T-helper 1 cell treated with Interleukin-12 subunit alpha and Interleukin-12 subunit beta and Interleukin-4 antibody, amounts not matched to agents 30 ng/mL and 1 ng/mL, for 36 hours (primary cell): ENCODE measurements around the gene STAC3. TPM values are rescaled to one million over a fixed set of nuclear protein-coding genes. Genes with fewer than 3 reads are reported as not detected.

Experiments used
- intact Hi-C: fragments of 100-400 bp; cut with micrococcal nuclease; formaldehyde crosslinking; loops from one replicate; pipeline ENCODE4 v1.15.1; 2024
- total RNA-seq: library from RNA; stranded (reverse); gene quantifications from 2 replicates; pipeline ENCODE4 v1.2.3, GENCODE V29; 2022

The STAC3 gene
- total RNA-seq, 1 donor from 2014 or later, result 4.2 TPM

- intact Hi-C loops, result loop anchor here (10.0 kb wide), 1 partner anchor 482 kb away; the partner anchor contains the start of gene PRIM1
Measured at GRCh38 chr12:57236925-57237595, 13.9 kb downstream of the STAC3 start.

GRCh38 chr12:57236201-57236924 lies 14.6 kb downstream of the STAC3 start:
- intact Hi-C loops, result loop anchor here (10.0 kb wide), 1 partner anchor 482 kb away; the partner anchor contains the start of gene PRIM1

DNA sequence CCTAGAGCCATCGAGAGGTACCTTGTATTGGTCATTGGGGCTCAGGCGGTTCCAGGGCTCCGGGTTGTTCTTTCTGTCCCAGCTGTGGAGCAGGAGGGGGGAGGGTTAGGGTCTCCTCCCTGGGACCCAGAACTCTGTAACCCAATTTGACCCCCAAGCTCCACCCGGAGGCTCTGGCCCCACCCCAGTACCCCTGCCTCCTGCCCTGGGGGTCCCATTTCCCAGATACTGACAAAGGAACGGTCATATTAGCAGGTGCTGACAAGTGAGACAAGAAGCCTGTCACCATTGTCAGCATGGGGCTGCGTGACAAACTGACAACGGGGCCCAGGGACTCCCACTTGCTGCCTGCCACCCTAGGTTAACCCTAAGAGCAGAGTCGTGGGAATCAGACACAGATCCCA lies 15.3 kb downstream of the STAC3 start:
- intact Hi-C loops, result loop anchor here (10.0 kb wide), 1 partner anchor 481 kb away; the partner anchor contains the start of gene PRIM1

DNA sequence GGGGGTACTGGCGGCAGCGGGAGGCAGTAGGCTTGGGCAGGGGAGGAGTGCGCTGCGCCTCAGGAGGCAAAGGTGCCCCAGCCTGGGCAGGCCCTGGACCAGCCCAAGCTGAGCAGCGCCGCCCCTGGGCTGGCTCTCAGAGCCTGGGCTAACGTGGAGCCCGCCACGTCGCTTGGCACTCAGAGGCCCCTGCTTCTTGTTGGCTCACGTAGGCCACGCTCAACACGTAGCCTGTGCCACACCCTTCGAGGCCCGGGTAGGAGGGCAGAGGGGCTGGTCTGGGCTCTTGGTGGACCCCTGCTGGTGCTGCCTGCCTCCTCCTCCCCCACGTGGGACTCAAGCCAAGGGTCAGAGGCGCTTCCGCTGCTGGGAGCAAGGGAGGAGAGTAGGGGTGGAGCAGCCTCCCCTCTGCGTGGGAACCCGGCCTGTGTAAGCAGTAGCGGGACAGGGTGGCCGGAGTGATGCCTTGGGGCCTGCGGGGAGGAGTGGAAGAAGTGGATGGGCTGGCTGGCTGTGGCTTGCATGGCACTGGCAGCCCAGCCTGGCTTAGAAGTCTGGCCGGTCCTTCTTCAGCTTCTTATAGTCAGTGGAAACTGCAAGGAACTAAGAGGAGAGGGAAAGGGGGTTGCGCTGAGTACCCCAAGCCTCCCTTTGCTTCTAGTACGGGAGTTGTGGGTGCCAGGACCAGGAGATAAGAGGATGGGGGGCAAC lies 15.8 kb downstream of the STAC3 start:
- intact Hi-C loops, result loop anchor here (10.0 kb wide), 1 partner anchor 480 kb away; the partner anchor contains the start of gene PRIM1

DNA sequence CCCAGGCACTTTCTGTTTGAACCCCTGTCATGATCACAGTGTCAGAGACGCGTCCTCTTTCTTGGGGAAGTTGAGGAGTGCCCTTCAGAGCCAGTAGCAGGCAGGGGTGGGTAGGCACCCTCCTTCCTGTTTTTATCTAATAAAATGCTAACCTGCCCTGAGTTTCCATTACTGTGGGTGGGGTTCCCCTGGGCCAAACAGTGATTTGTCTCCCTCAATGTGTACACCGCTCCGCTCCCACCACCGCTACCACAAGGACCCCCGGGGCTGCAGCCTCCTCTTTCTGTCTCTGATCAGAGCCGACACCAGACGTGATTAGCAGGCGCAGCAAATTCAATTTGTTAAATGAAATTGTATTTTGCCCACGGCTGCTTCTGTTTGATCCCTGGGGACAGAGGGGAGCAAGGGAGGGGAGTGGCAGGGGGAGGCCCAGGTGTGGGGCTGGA lies 16.4 kb downstream of the STAC3 start:
- intact Hi-C loops, result loop anchor here (10.0 kb wide), 1 partner anchor 480 kb away; the partner anchor contains the start of gene PRIM1

DNA sequence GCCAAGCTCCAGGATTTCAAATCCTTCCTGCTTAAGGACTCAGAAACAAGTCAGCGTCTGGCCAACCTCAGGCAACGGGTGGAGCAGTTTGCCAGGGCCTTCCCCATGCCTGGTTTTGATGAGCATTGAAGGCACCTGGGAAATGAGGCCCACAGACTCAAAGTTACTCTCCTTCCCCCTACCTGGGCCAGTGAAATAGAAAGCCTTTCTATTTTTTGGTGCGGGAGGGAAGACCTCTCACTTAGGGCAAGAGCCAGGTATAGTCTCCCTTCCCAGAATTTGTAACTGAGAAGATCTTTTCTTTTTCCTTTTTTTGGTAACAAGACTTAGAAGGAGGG lies 16.8 kb downstream of the STAC3 start:
- intact Hi-C loops, result loop anchor here (10.0 kb wide), 1 partner anchor 479 kb away; the partner anchor contains the start of gene PRIM1

- intact Hi-C loops, result loop anchor here (10.0 kb wide), 1 partner anchor 479 kb away; the partner anchor contains the start of gene PRIM1
Measured at GRCh38 chr12:57233357-57234232, 17.4 kb downstream of the STAC3 start.

DNA sequence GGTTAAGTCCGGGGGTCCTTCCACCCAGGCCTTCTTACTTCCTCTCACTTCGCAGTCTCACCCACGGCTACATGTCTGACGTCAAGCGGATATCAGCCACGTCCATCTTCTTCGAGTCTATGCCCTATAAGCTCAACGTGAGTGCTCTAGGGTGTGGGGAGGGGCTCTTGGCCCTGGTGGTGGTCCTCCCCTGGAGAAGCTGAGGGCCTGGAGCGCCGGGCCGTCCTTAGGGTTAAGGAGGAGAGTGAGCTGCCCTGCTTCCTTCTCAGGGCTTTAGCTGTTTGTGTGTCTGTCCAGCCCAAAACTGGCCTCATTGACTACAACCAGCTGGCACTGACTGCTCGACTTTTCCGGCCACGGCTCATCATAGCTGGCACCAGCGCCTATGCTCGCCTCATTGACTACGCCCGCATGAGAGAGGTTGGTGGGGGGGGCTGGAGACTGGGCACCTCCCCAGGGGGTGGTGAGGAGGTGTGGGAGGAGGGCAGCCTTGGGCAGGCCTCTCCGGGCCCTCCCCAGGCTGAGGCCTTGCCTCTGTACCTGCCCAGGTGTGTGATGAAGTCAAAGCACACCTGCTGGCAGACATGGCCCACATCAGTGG lies 18.7 kb downstream of the STAC3 start:
- intact Hi-C loops, result loop anchor here (10.0 kb wide), 1 partner anchor 477 kb away; the partner anchor contains the start of gene PRIM1

DNA sequence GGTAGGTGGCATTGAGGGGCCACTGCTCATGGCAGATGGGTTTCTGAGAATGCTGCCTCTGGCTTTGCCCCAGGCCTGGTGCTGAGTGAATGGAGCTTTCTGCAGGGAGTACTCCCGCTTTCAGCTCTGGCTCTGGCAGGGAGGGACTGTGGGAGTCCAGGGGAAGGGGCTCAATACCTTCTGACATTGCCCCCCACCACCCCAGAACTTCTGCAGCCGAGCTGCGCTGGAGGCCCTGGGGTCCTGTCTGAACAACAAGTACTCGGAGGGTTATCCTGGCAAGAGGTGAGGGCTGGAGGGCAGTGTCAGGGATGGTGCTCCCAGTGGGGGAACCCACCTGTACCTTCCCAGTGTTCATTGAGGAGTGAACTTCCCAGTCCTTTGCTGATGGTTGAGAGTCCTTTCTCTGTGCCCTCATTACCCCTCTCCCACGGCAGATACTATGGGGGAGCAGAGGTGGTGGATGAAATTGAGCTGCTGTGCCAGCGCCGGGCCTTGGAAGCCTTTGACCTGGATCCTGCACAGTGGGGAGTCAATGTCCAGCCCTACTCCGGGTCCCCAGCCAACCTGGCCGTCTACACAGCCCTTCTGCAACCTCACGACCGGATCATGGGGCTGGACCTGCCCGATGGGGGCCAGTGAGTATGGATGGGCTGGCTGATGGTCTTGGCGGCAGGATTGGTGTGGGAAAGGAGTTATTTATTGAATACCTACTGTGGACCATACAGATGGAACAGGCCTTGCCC lies 19.5 kb downstream of the STAC3 start:
- intact Hi-C loops, result loop anchor here (10.0 kb wide), 1 partner anchor 477 kb away; the partner anchor contains the start of gene PRIM1

DNA sequence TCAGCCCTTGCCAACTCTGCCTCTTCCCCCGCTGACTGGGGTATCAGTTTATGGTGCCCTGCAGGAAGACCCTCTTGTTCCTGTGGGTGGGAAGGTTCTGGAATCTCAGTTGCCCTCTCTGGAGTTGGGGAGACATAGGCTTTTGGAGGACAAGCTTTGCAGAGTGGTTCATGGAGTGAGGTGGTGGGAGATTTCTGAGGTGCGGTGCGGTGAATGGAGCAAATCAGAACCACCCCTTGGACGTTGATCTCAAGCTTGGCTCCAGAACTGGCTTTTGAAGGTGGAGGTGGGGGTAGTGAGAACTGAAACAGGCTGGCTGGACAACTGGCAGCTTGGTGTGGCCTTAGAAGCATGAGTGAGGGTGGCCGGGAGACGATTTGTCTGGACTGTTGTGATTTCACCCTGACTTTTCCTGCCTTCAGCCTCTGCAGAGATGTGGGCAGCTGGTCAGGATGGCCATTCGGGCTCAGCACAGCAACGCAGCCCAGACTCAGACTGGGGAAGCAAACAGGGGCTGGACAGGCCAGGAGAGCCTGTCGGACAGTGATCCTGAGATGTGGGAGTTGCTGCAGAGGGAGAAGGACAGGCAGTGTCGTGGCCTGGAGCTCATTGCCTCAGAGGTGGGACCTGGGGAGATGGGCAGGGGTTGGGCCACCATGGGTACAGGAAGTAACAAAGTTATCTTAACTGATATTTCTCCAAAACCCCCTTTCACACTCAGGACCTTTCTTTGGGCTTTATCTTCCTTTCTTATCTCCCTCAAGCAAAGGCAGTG lies 20.4 kb downstream of the STAC3 start:
- intact Hi-C loops, result loop anchor here (10.0 kb wide), 1 partner anchor 476 kb away; the partner anchor contains the start of gene PRIM1

DNA sequence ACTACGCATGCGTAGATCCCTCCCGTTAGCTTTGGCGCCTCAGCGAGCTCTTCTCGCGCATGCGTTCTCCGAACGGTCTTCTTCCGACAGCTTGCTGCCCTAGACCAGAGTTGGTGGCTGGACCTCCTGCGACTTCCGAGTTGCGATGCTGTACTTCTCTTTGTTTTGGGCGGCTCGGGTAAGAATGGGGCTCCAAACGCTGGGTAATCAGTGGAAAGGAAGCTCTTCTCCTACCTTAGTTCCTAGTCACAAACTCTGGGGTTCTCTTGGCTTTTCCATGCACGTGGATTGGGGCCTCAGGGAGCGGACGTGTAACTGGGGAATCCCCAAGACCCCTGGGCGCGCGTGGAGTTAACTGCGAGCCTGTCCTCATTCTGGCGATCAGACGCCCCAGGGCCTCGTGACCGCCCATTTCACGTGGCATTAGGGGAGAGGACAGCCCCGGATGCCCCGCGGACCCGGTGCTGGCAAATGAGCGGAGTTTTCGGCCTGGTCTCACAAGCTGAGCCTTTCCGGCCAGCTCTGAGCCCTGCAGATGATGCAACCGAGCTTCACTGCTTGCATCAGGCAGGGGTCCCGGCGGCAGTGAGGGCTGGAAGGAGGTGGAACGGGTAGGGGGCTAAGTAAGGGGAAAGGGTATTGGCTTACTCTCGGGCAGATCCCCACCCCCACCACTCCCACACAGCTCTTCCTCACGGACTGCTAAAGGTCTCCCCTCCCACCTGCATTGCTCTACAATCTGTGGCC lies 21.2 kb downstream of the STAC3 start, which contains the start of gene SHMT2:
SHMT2 (plus strand) TSS at position 78 of the 747 bp plus-strand sequence; CDS start at position 146, 68 bp downstream.
- intact Hi-C loops, result loop anchor here (1.0 to 10.0 kb wide), 7 partner anchors 9 to 522 kb away; partner anchors contain the start of genes CDK4, DDIT3, NEMP1 and OS9

DNA sequence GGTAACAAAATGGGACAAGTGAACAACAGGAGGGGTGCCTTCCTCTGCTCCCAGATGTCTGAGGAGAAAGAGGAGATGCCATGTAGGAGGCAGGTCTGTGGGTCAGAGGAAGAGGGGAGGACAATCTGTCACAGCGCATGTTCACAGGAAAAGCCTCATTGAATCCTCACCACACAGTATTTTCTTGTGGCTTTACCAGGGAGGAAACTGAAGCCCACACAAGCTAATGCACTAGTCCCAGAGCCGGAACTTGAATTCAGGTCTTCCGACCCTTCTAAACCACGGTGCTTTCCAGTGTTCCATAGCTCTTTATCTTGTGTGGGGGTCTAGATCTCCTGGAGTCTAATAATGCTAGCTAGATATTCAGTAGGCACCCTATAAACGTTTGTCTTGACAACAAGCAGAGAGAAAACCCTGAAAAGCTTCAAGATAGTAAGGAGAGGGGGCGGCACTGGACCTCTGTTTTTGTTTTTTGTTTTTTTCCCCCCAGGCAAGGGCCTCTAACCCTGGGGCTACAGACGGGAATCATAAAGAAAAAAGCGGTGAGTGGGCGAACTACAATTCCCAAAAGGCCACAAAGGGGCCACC lies 21.8 kb downstream of the STAC3 start:
- intact Hi-C loops, result loop anchor here (1.0 to 5.0 kb wide), 6 partner anchors 10 to 523 kb away; partner anchors contain the start of genes CDK4, DDIT3, NEMP1 and OS9

GRCh38 chr12:57227315-57228115 lies 23.5 kb downstream of the STAC3 start:
- intact Hi-C loops, result loop anchor here (5.0 kb wide), 2 partner anchors 465 to 525 kb away; partner anchors contain the start of genes CDK4 and OS9

- intact Hi-C loops, result loop anchor here (5.0 kb wide), 2 partner anchors 466 to 526 kb away; partner anchors contain the start of genes CDK4 and OS9
Measured at GRCh38 chr12:57226588-57227314, 24.2 kb downstream of the STAC3 start.

DNA sequence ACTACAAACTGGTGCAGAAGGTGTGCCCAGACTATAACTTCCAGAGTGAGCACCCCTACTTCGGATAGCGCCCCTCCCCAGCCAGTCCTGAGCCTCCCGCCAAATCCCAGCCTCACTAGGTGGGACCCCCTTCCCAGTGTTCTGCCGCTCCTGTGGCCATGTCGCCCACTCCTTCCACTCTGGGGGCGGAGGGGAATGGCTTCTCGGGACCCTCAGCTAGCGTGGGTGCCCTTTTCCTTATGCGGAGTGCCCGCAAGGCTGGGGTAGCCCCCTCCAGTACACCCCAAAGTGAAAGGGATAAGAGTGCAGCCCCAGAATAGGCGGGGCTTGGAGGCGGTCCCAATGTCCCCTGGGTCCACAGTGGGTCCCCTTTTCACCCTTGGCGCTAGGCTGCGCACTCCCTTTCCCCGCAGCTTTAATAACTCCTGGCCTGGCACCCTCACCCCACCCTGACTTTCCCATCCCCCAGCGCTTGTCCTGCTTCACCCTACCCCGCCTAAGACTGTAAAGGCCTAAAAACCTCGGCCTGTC lies 25.2 kb downstream of the STAC3 start:
- intact Hi-C loops, result loop anchor here (2.0 to 5.0 kb wide), 3 partner anchors 13 to 527 kb away; partner anchors contain the start of genes CDK4 and OS9
